Endothelial cell of umbilical vein (primary cell): ENCODE data around the gene KLK14. TPM values are rescaled to one million over a fixed set of nuclear protein-coding genes. Genes with fewer than 3 reads are reported as not detected.

Source experiments
- BruUV-seq: library from RNA; stranded (reverse); fragments of 400-500 nt; replicated peaks from 2 replicates; lab custom pipeline; 2021; lab: Mats Ljungman, UMichigan
- CTCF ChIA-PET: fragments of 300-600, 350-600 bp; sonication (Branson Sonifier 250); formaldehyde crosslinking; loops from one replicate; lab custom pipeline; 2021; ENCODE audit warnings: antibody characterized with exemption, inconsistent platforms; lab: Charles Lee
- POLR2A ChIA-PET: fragments of 300-600, 350-600 bp; sonication (Branson Sonifier 250); formaldehyde crosslinking; loops from one replicate; lab custom pipeline; 2021; ENCODE audit warnings: antibody characterized with exemption, inconsistent platforms; lab: Charles Lee
- DNase-seq: peaks from one replicate; pipeline ENCODE4 v3.0.0-alpha.2; 2011; ENCODE audit warnings: low read depth, low spot score
- FAIRE-seq: peaks from 2 replicates; lab custom pipeline; 2011; peaks lifted over from hg19 to GRCh38; lab: Jason Lieb, UNC
- H2AFZ ChIP-seq: 2 replicates; pipeline ENCODE4 v1.6.0; 2012; ENCODE audit warnings: low read depth, low read length, control low read depth, inconsistent platforms
- H3K27ac ChIP-seq: 2 replicates; pipeline ENCODE4 v1.5.1; 2011; ENCODE audit warnings: low read depth, mild to moderate bottlenecking, control low read depth, low read length, moderate library complexity; ENCODE audit not compliant: insufficient read depth
- H3K27me3 ChIP-seq, 2 experiments: 2 replicates each; pipeline versions ENCODE4 v1.6.0 to v1.6.1; 2011; ENCODE audit warnings: low read length in 2 of 2, mixed read lengths in 1 of 2; ENCODE audit not compliant: control insufficient read depth in 2 of 2, insufficient read depth in 2 of 2
- H3K36me3 ChIP-seq, 2 experiments: 2 replicates in 1 of 2; 3 replicates in 1 of 2; pipeline ENCODE4 v1.5.1; 2011; ENCODE audit warnings: low read length in 2 of 2, mild to moderate bottlenecking in 1 of 2, moderate library complexity in 1 of 2; ENCODE audit not compliant: control insufficient read depth in 2 of 2, insufficient read depth in 2 of 2; ENCODE audit errors: extremely low read depth in 1 of 2
- H3K4me1 ChIP-seq: 3 replicates; pipeline ENCODE4 v1.5.1; 2011; ENCODE audit warnings: mild to moderate bottlenecking, low read length; ENCODE audit not compliant: control insufficient read depth, insufficient read depth; ENCODE audit errors: extremely low read depth
- H3K4me2 ChIP-seq: 2 replicates; pipeline ENCODE4 v1.6.1; 2011; ENCODE audit warnings: low read length, control low read depth, mixed read lengths; ENCODE audit not compliant: insufficient read depth
- H3K4me3 ChIP-seq, 3 experiments: fragments of 200-600 bp in 1 of 3; sonication (generic), shearing (Covaris generic) in 1 of 3; replicated peaks in 1 of 3; 2 replicates each; pipeline ENCODE4 v1.5.1; 2011 to 2016; ENCODE audit warnings: control low read depth in 3 of 3, low read length in 3 of 3, mild to moderate bottlenecking in 2 of 3, inconsistent platforms in 1 of 3, low read depth in 1 of 3, moderate library complexity in 1 of 3; ENCODE audit not compliant: insufficient read depth in 1 of 3
- H3K79me2 ChIP-seq: 2 replicates; pipeline ENCODE4 v1.6.0; 2012; ENCODE audit warnings: low read length, inconsistent platforms; ENCODE audit not compliant: control insufficient read depth, insufficient read depth
- H3K9ac ChIP-seq: replicated peaks from 2 replicates; pipeline ENCODE3; 2011; ENCODE audit warnings: low read length, control low read depth; ENCODE audit not compliant: insufficient read depth; ENCODE audit errors: extremely low read depth
- H3K9me1 ChIP-seq: replicated peaks from 3 replicates; pipeline ENCODE4 v1.6.0; 2011; ENCODE audit warnings: mild to moderate bottlenecking, low read length; ENCODE audit not compliant: control insufficient read depth, insufficient read depth; ENCODE audit errors: extremely low read depth
- H3K9me3 ChIP-seq: replicated peaks from 2 replicates; pipeline ENCODE4 v1.5.1; 2012; ENCODE audit warnings: low read length, inconsistent platforms; ENCODE audit not compliant: control insufficient read depth, insufficient read depth
- H4K20me1 ChIP-seq: replicated peaks from 2 replicates; pipeline ENCODE3; 2011; ENCODE audit warnings: mild to moderate bottlenecking, low read length; ENCODE audit not compliant: control insufficient read depth, insufficient read depth; ENCODE audit errors: extremely low read depth
- JUN ChIP-seq: IDR thresholded peaks from 2 replicates; pipeline ENCODE4 v1.6.1; 2011; ENCODE audit warnings: borderline replicate concordance, low read depth; ENCODE audit not compliant: insufficient read length, insufficient read depth
- POLR2AphosphoS5 ChIP-seq: IDR thresholded peaks from 2 replicates; pipeline ENCODE4 v1.6.1; 2012; ENCODE audit warnings: low read depth, mild to moderate bottlenecking, control low read depth, low read length, moderate library complexity; ENCODE audit not compliant: insufficient read depth
- dilution Hi-C: fragments of 300-500 bp; cut with MboI; formaldehyde crosslinking; loops from one replicate; pipeline ENCODE4 v1.15.0; 2019; ENCODE audit warnings: low sequenced_read_pairs; ENCODE audit not compliant: extremely low pct_ligation_motif_present
- intact Hi-C: fragments of 100-400 bp; cut with micrococcal nuclease; formaldehyde crosslinking; loops from one replicate; pipeline ENCODE4 v1.10.0; 2022
- polyA plus RNA-seq, 4 experiments: library from polyadenylated mRNA; depleted of rRNA in 3 of 4; stranded (reverse) in 3 of 4; unstranded in 1 of 4; fragments of >200 nt; gene quantifications; 2 replicates each; pipeline versions ENCODE4 v1.2.1 to v1.2.3, GENCODE V29; 2011 to 2012; ENCODE audit warnings: missing spikeins in 1 of 4
- total RNA-seq: library from RNA; stranded (reverse); gene quantifications from 2 replicates; pipeline ENCODE4 v1.2.3, GENCODE V29; 2021
- TF ChIP-seq, protein P1 (sequence below): IDR thresholded peaks from 2 replicates; pipeline ENCODE4 v1.6.1; 2011; ENCODE audit not compliant: insufficient read depth, insufficient read length
- TF ChIP-seq, protein P2 (sequence below), 2 donors: IDR thresholded peaks; 1 replicate in 1 of 2; 2 replicates in 1 of 2; pipeline ENCODE4 v1.5.1; 2011; ENCODE audit warnings: low read length in 2 of 2, mild to moderate bottlenecking in 2 of 2, moderate library complexity in 2 of 2, control low read depth in 1 of 2, inconsistent platforms in 1 of 2, low read depth in 1 of 2; ENCODE audit not compliant: insufficient read depth in 1 of 2; ENCODE audit errors: extremely low read depth in 1 of 2

KLK14 gene
- total and polyA plus RNA-seq, 2 donors (not counting 3 experiments of a cell fraction or from before 2014, with no cell fraction given) = 0.12 TPM; not detected in 1

DNA sequence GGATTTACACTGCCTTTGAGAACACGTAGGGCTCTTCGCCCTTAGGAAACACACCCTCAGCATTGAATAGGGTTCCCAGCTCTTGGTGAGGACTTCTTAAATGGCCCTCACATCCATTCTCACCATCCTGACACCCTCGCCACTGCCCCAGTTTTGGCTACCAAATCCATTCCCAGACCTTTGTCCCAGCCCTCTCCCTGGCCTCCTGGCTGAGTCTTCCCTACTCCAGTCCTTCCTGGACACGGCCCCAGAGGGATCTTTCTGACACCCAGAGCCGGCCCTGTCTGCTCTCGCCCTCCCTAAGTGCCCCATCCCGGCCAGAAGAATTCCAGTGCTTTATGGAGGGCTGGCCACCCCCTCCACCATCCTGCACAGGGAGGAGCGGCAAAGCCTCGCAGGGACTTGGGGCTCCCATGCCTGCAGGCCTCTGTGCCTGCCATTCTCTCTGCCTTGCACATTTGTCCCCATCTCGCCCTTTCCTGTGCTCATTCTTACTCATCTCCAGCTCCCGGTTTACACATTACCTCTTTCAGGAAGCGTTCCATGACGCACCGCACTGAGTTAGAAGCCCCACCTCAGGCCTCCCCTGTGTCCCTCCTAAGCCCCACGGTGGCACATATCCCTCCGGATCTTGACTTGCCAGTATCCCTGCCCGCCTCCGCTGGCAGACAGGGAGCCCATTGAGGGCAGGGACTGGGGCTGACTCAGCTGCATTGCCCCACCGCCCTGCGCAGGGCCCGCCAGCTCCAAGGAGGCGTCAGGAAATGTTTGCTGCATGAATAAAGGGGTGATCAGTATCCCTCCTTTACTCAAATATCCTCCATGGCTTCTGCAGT lies 11.0 kb upstream of the KLK14 start:
- no peak overlapping the region for H3K4me2 ChIP-seq
- H3K9me3 ChIP-seq = no peaks in the 10 kb centered on the region
- ChIA-PET POLR2A (no interaction called here), CTCF (interaction anchor here (0.8 to 4.6 kb wide), 4 partner anchors 73 to 556 kb away, joined by 3 to 73 read pairs (median 8); no protein-coding TSS in a partner anchor)
- H3K4me1 ChIP-seq = peaks cover 16% of the 10 kb centered on the region
- no peaks in the 10 kb centered on the region for H4K20me1 ChIP-seq
- intact Hi-C loops = loop anchor here (1.0 kb wide), 2 partner anchors 72 to 163 kb away; no protein-coding TSS in a partner anchor
- TF ChIP-seq JUN (no peak), POLR2AphosphoS5 (no peak)
- TF ChIP-seq, protein P1, sequence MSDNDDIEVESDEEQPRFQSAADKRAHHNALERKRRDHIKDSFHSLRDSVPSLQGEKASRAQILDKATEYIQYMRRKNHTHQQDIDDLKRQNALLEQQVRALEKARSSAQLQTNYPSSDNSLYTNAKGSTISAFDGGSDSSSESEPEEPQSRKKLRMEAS = no peak
- TF ChIP-seq, protein P2, sequence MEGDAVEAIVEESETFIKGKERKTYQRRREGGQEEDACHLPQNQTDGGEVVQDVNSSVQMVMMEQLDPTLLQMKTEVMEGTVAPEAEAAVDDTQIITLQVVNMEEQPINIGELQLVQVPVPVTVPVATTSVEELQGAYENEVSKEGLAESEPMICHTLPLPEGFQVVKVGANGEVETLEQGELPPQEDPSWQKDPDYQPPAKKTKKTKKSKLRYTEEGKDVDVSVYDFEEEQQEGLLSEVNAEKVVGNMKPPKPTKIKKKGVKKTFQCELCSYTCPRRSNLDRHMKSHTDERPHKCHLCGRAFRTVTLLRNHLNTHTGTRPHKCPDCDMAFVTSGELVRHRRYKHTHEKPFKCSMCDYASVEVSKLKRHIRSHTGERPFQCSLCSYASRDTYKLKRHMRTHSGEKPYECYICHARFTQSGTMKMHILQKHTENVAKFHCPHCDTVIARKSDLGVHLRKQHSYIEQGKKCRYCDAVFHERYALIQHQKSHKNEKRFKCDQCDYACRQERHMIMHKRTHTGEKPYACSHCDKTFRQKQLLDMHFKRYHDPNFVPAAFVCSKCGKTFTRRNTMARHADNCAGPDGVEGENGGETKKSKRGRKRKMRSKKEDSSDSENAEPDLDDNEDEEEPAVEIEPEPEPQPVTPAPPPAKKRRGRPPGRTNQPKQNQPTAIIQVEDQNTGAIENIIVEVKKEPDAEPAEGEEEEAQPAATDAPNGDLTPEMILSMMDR (IDR thresholded peaks at IDR 0.05; ENCODE audit: extremely low read depth in 1 of 2, insufficient read depth in 1 of 2, low read depth in 1 of 2, low read length in 2 of 2) = no peak
- DNase-seq (no peak), FAIRE-seq (no peak)
- H3K9ac ChIP-seq = no peak overlapping the region
- H3K27me3 ChIP-seq = no peaks in the 10 kb centered on the region
- no peaks in the 10 kb centered on the region for H3K79me2 ChIP-seq
- H3K36me3 ChIP-seq = no peaks in the 10 kb centered on the region
- dilution Hi-C loops = no loop called here
- no peaks in the 10 kb centered on the region for H3K9me1 ChIP-seq
- no peak overlapping the region for H3K27ac ChIP-seq
- BruUV-seq = no TSS peak
- no peak overlapping the region for H2AFZ ChIP-seq
- H3K4me3 ChIP-seq = no peak overlapping the region
